Epithelial cell of esophagus (primary cell): ENCODE results near the gene CALY.

Experiments used
- DNase-seq: peaks from one replicate; pipeline ENCODE4 v3.0.0; 2010; ENCODE audit warnings: low read depth
- H3K4me3 ChIP-seq: 2 replicates; pipeline ENCODE4 v1.5.1; 2011; ENCODE audit warnings: mild to moderate bottlenecking, low read length, control low read depth
- CTCF ChIP-seq: IDR thresholded peaks from 2 replicates; pipeline ENCODE4 v1.5.1; 2011; ENCODE audit warnings: low read depth, mild to moderate bottlenecking, low read length, control low read depth, inconsistent platforms; ENCODE audit not compliant: insufficient read depth; ENCODE audit errors: missing control alignments

The CALY gene

GRCh38 chr10:133365461-133366129 lies 28.9 kb upstream of the CALY start:
- no peak for DNase-seq
- TF ChIP-seq CTCF: no peak
- H3K4me3 ChIP-seq: no peak overlapping the region

- H3K4me3 ChIP-seq: no peak overlapping the region
- DNase-seq: no peak
- no peak for TF ChIP-seq CTCF
Measured at GRCh38 chr10:133364645-133365431, 28.1 kb upstream of the CALY start.

GRCh38 chr10:133362846-133363245 lies 26.1 kb upstream of the CALY start:
- H3K4me3 ChIP-seq: no peak overlapping the region
- no peak for TF ChIP-seq CTCF
- DNase-seq: no peak

DNA sequence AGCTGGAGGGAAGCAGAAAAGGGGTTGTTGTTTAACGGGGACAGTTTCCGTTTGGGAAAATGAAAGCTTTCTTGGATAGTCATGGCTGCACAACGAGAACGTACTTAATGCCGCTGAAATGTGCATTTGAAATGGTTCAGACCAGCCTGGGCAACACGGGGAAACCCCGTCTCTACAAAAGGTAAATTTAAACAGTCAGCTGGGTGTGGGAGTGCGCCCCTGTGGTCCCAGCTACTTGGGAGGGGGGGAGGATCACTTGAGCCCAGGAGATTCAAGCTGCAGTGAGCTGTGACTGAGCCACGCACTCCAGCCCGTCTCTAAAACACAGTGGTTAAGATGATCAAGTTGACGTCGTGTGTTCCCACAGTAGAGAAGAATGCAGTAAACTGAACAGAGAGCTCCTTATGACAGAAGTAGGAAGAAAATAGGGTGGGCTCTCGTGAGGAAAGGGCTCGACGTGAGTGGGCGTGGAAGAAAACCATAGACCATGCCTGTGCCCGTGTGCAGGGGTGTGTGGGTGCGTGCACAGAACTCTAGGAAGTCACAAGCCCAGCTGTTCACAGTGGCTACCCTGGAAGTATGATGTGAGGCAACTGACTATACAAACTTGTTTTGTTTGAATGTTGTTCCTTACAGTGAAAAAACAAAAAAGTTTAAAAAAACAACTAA lies 25.2 kb upstream of the CALY start:
- no peak for DNase-seq
- TF ChIP-seq CTCF: no peak
- H3K4me3 ChIP-seq: no peak overlapping the region

GRCh38 chr10:133361227-133361626 lies 24.5 kb upstream of the CALY start:
- no peak for TF ChIP-seq CTCF
- no peak overlapping the region for H3K4me3 ChIP-seq
- DNase-seq: no peak

DNA sequence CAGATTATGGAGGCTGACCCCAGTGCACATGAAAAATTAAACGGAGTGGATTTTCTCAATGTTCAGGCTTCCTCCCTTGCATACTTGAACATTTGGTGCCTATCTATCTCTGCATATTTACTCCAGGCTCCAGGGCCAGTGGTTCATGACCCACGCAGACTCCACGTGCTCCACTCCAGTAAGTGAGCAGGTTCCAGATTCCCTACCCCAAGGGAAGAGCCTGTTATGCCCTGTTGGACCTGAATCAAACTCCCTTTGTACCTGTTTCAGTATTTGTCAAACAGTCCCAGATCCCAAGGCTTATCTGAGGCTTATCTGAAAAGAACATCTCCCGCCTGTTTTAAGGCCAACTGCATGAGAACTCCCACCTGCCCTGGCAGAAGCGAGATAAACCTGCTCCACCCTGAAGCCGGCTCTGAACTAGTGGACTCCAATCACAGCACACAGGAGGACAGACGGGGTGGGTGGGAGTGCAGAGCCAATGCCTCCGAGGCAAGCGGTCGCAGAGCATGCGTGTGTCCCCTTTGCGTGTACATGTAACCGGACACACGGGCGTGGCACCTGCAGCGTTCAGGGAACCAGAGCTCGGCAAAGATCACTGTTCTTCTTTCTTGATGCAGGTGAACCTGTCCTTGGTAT lies 23.4 kb upstream of the CALY start:
- no peak for DNase-seq
- no peak overlapping the region for H3K4me3 ChIP-seq
- TF ChIP-seq CTCF: no peak
